DMS153 (cell line): ENCODE measurements around the gene DGUOK.
"Not testable (repeated sequence)": the region's sequence is repeated elsewhere in the genome, so short reads cannot be mapped to it uniquely, and the experiment has no call there.

Experiments
- DNase-seq: peaks from one replicate; lab custom pipeline; 2025; lab: John Stamatoyannopoulos, UW

The DGUOK gene

DNA sequence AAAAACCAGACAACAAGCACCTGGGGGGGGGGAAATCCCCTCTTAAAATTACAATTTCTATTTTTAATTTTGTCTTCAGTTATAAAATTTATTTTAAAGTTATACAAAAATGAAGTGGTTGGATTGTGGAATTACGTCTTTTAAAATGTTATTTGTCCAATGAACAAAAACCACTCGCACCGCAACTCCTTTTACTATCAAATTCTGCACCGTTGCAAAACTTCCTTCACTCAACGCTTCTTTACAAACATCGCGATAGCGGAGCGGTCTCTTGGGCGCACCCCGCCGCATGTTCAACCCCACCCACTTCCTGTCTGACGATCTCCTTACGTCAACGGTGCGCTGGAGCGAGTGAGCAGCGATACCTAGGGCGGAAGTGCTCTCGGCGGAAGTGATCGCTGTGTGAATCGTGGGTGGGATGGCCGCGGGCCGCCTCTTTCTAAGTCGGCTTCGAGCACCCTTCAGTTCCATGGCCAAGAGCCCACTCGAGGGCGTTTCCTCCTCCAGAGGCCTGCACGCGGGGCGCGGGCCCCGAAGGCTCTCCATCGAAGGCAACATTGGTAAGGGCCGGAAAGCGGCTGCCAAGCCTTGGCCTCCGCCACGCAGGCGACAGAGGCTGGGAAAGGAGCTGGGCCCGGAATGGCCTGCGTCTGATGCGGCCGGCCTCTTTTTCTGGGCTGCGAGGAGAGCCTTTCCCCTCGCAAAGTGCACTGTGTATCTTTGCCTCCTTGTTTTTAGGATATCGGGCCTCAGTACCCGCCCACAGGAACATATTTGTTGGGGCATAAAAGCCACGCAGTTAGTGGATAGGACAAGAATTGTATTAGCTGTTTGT, at the start of gene DGUOK:
Gene DGUOK, plus strand, starts transcription at position 388 of the 835 bp plus-strand sequence. Its CDS starts 31 bp downstream, at position 419.
- peak; percentile 97 for DNase-seq

DNA sequence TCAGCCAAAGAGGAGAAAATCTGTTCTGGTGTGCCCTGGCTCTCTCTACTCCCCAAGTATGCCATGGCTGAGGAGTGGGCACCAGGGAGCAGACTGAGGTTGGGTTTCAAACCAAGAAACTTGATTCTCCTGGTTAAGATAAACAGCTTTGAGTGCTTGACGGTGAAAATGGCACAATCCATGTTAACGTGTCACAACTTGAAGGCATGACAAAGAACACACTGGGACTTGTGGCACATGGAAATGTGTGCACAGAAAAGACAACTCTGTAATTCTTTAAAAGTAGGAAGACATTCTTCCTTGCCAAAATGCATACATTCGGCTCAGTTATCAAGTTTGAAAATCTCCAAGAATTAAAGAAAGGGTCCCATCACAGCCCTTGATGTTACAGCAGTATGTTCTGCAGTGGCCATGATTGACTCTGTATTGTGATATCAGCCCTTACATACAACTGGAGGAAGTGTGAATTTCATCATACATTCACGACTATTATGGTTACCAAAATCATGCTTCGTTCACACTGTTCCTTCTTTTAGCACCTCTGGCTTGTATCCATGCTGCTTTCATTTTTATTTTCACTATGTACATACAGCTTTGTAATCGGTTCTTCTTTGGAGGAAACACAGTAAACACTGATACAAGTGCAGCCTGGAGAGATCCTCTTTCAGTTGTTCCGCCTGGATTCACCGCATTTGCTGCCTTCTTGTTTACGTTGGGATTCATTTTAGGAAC, 49.4 kb upstream of the DGUOK start:
- peak; percentile 57 for DNase-seq

DNA sequence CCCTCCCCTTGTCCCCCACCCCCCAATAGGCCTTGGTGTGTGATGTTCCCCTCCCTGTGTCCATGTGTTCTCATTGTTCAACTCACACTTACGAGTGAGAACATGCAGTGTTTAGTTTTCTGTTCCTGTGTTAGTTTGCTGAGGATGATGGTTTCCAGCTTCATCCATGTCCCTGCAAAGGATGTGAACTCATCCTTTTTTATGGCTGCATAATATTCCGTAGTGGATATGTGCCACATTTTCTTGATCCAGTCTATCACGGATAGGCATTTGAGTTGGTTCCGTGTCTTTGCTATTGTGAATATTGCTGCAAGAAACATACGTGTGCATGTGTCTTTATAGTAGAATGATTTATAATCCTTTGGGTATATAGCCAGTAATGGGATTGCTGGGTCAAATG, 48.7 kb upstream of the DGUOK start:
- not testable (repeated sequence) for DNase-seq

DNA sequence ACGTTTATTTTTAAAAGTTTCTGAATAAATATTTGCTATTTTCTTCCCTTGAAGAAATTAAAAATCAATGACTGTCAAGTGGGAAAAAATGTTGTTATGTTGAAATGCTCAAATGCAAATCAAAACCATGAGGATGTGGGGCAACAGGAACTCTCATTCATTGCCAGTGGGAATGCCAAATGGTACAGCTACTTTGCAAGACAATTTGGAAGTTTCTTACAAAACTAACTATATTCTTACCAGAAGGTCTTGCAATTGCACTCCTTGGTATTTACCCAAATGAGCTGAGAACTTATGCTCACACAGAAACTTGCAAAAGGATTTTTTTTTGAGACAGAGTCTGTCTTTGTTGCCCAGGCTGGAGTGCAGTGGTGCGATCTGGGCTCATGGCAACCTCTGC, 41.3 kb upstream of the DGUOK start:
- DNase-seq: no peak

DNA sequence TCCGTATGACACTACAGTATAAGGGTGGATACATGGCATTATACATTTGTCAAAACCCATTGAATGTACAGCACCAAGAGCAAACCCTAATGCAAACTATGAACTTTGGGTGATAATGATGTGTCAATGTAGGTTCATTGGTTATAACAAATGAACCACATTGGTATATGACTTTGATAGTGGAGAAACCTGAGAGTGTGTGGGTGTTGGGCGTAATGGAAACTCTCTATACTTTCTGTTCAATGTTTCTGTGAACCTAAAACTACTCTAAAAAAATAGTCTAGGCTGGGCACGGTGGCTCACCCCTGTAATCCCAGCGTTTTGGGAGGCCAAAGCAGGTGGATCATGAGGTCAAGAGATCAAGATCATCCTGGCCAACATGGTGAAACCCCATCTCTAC, 40.3 kb upstream of the DGUOK start:
- DNase-seq: no peak

DNA sequence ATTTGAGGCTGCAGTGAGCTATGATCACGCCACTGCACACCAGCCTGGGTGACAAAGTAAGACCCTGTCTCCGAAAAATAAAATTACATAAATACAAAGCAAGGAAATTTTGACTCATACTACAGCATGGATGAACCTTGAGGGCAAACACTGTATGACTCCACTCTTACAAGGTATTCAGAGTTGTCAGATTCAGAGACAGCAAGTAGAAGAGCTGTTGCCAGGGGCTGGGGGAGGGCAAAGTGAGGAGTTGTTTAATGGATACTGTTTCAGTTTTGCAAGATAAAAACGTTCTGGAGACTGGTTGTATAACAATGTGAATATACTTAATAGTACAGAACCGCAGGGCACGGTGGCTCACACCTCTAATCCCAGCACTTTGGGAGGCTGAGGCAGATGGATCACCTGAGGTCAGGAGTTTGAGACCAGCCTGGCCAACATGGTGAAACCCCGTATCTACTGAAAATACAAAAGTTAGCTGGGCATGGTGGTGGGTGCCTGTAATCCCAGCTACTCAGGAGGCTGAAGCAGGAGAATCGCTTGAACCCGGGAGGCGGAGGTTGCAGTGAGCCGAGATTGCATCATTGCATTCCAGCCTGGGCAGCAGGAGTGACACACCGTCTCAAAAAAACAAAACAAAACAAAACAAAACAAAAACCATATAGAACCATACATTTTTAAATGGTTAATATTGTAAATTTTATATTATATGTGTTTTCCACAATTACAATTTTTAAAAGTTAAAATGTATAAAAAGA, 38.9 kb upstream of the DGUOK start:
- not testable (repeated sequence) for DNase-seq

DNA sequence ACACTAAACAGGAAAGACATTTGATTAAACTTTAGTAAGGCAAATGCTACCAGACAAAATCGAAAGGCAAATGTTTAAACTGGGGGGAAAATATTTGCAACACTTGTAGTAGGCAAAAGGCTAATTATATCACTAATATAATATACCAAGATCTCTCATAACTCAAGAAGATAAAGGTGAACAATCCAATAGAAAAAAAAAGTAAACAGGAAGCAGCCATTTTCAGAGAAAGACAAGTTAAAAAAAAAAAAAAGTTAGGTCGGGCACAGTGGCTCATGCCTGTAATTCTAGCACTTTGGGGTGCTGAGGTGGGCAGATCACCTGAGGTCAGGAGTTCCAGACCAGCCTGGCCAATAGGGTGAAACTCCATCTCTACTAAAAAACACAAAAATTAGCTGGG, 38.3 kb upstream of the DGUOK start:
- DNase-seq: no peak

DNA sequence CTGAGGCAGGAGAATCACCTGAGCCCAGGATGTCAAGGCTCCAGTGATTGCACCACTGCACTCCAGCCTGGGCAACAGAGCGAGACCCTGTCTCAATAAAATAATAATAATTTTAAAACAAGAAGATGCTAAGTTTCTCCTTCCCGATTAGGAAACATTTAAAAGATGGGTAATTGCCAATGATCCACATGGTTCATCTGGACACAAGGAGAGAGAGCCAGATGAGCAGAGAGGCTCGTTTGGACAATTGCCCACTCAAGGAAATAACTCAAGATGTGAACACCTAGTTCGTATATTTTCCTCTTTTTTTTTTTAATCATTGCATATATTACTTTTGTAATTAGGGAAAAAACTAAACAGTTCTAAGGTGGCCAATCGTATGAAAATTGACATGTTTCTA, 37.5 kb upstream of the DGUOK start:
- DNase-seq: no peak

DNA sequence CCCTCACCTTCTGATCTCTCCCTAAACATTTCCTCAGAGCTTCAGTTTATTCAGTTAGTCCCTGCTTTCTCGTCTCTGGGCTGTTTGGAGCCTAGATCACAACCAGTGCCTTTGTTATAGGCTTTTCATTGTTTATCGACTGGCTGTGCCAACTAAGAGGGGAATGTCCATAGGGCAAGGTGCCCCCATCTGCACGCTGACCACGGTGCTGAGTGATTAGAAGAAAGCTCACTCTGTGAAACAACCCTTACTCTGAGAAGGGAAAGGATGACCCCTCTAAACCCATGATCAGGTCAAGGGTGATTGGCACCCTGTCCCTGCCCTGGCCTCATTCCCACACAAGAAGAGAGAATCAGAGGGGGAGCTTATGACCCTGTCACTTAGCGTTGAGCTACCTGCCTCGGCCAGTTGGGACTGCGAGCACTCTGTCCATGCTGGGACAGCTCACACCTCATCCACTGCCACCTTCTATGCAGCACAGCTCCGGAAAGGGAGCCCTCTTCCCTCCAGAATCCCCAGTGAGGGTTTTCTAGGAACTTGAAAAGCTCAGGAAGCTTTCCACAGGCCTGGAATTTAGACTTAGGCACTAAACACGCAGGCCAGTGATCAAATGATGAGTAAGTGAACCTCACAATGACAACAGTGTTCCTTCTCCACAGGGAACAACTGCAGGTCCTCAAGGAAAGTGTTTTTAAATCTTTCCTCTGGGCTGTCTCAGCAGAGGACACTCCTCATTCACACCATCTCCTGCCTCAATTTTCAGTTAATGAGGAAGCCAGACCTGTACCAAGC, 36.2 kb upstream of the DGUOK start:
- DNase-seq: no peak

DNA sequence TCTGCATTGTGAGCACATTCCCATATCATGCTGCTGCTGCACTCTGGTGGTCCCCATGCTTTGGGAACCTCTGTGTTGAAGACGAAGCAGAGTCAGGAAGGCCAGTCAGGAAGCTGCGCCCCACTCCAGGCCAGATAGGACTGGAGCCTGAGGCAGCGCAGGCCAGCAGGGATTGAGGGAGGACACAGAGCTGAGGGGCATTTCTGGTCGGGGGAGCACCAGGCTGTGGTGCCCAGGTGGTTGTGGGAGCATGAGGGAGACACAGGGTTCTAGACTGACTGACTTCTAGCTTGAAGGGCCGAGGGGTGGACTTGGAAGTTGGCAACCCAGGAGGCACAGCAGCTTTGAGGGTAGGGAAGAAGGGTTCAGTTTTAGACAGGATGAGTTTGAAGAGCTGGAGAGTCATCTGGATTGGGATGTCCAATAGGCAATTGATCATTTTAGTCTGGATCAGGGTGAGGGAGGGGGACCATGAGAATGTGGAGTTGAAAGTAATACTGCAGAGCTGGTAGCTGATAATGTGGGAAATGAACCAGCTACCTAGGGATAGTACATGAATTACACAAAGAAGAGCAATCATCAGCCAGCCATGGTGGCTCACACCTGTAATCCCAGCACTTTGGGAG, 35.3 kb upstream of the DGUOK start:
- DNase-seq: no peak

DNA sequence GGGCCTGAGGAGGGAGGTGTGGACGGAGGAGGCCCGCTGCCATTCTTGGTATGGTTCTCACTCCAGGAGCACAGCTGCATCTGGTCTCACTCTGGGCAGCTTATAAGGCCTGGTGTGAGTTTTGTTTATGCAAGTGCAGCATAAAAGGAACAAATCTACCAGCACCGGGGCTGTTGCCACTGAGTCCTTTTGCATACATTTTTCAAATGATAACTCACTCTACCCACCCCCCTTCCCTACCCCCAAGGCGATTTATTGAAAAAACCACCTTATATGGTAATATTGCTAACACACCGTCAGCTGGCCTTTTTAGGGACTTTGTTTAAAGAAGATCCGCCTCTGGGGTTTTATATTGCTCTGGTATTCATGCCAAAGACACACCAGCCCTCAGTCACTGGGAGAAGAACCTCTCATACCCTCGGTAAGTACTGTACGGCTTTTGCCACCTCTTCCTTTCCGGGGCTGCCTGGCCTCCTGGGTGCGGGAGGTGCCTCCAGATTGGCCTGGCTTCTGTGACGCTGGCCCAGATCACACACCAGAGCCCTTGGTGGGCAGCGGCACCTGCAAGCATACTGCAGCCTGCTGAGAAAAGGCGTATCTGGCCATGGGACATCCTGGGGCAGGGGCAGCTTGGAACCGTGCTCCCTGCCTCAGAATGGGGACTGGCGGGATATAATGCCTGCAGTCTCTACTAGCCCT, 33.9 kb upstream of the DGUOK start, which contains the start of gene ACTG2:
Gene ACTG2, plus strand, starts transcription at position 378 of the 699 bp plus-strand sequence. CDS start 8,304 bp downstream, outside the sequence.
- no peak for DNase-seq

DNA sequence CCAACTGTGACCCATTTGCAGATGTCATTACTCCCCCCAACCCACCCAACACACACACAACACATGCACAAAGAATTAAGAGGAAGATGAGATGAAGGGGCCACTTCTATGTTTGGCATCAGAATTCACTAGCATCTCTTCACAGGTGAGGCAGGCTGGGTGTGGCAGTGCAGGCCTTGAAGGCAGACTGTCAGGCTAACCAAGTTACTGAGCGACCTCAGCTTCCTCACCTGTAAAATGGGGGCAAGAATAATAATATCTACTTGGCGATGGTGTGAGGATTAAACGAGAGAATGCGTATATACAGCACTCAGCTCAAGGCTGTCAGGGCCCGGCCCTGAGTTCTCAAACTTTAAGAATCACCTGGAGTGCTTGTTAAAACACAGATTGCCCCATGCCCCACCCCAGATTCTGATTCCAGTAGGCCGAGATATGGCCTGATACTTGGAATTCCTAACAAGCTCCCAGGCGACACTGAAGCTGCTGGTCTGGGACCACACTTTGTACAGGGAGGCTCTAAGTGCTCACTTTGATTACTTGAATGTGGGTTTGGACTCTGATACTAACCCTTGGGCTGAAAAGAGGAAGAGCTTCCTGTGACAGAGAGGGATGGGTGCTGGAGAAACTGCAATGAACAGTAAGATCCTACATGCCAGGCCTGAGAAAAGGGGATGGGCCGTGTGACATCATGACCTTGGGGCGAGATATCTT, 32.8 kb upstream of the DGUOK start:
- DNase-seq: no peak

DNA sequence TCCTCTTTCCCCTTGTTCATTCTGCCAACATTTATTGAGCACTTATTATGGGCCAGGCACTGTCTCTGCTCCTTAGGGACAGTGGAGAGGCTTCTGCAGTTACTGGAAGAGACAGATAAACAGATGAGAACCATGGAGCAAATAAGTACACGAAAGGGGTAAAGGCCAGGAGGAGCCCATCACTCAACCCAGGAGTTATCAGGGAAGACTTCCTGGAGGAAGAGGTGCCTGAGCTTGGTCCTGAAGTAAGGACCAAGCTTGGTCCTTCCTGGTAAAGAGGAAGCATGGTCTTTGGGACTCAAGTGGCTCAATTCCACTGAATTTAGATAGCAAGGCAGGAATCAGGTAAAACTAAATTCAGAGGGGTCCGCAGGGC, 32.2 kb upstream of the DGUOK start:
- DNase-seq: no peak

DNA sequence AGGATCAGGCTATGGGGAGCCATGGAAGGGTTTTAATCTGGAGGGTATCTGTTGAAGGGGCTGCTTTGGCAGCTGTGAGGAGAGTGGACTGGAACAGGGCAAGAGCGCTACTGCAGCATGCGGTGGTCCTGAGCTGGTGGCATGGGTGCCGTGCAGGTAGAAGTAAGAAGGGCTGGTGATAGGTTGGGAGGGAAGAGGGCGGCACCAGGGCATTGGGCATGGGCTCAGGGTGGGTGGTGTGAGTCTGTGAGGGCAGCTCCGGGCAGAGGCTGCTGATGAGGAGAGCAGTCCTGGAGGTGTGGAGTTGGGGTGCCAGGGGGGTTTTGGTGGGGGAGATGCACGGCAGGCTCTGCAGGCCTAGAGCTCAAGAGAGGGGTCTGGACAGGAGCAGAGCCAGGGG, 31.8 kb upstream of the DGUOK start:
- DNase-seq: no peak

DNA sequence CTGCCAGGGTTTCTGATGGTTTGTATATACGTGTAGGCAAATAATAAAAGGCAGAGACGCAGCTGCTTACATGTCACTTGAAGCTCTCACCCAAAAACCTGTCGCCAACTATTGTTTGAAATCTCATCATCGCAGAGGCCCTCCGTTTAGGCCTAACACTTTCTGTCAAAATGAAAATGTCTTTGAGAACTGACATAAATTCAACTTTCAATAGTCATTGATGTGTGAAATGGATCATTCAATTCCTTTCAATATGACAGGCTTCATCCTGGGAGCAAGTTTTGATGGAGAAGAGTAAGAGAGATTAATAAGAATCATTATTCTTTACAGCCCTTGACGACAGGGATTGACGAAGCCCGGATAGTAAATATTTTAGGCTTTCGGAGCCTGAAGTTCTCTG, 31.2 kb upstream of the DGUOK start:
- no peak for DNase-seq

DNA sequence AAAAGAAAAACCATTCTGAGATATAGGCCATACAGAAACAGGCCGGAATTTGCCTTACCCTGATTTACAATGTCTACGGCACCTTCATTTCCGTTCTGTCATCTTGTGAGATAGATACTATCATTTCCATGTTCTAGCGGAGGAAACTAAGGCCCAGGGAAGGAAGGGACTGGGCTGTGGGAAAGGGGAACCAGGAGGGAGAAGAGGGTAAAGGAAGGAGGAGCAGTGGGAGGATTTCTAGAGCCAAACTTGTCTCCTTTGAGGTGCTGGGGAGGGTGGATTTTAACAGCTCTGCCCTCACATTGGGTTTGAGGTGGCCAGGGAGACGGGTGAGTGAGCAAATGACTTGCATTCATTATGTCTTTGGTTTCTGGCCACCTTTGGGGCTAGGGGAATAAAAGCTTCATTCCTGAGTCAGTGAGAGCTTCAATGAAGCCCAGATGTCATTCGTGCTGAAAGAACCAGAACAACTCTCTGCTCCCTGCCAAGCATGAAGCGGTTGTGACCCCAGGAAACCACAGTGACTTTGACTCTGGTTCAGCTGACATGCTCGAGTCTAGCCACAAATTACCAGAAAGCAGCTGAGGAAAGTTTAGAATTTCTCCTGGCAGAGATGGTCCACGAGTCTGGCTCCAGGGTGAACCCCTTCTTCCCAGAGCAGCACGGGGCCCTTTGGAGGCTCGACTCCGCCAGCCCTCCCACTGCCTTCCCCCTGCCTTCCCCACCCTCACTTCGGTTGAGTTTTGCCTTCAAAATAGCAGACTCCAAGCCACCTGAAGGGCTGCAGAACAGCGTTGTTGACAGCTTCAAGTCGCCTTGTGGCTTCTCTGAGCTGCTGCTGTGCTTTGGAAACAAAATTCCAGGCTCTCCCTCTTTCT, 30.1 kb upstream of the DGUOK start:
- DNase-seq: no peak

DNA sequence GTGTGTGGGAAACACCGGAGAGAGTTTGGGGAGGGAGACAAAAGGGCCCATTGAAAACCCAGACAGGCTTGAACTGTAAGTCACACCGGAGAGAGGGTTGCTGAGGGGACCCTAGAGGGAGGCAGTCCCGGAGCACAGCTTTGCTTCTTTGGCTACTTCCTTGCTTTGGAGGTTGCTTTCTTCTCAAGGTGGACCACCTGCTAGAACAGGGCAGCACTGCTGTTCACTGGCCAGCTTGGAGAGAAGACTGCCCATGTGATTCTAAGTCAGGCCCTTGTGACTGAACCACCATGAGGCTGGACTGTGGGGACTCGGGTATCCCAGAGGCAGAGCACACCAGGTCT, 29.5 kb upstream of the DGUOK start:
- DNase-seq: no peak

DNA sequence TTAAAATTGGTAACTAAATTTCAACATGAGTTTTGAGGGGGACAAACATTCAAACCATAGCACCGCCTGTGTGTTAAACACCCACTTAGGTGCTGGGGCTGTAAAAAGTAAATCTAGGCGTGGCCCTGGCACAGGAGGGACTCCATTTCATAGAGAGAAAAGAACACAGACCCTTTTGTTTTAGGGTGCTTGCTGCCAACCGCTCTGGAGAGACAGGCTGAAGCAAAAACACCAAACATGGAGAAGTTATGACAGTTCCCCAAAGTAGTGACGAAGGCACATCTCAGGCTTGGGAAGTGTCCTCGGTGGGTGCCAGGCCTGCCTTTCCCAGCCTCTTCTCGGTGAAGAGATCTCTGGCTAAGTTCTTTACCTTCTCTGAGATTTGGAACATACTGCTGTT, 28.7 kb upstream of the DGUOK start:
- no peak for DNase-seq

DNA sequence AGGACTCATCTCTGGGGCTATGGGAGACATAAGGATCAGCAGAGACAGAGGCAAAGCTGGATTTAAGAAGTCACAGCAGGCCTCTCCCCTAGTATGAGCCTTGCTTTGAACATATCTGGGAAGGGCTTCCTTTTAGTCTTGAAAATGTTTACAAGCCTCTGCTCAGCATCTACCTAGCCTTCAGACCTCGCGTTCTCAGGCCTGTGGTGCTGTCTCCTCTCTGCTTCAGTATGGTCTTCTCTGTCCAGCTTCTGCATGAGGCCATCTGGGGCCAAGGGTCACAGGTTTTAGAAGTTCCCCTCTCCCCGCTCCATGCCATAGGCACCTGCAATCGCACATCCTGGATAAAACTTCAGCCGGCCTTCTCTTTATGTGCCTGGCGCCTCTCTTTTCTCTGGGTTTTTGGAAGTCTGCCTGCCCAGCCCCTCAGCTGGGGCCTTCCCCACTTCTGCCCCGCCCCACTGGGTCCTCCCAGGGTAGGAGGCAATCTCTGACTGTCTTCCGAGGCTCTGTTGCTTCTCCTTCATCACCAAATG, 26.8 kb upstream of the DGUOK start:
- no peak for DNase-seq
